ENCODE measurements around the gene SH3RF3.

SH3RF3 gene

GRCh38 chr2:109139865-109140396 lies 10.9 kb downstream of the SH3RF3 start:
- no peak for DNase-seq
- no peak for ATAC-seq

- no peak for DNase-seq
- no peak for ATAC-seq
Measured at GRCh38 chr2:109141006-109141600, 12.1 kb downstream of the SH3RF3 start.

- ATAC-seq = no peak
- DNase-seq = no peak
Measured at GRCh38 chr2:109141727-109142283, 12.8 kb downstream of the SH3RF3 start.

- no peak for DNase-seq
- no peak for ATAC-seq
Measured at GRCh38 chr2:109142416-109143210, 13.6 kb downstream of the SH3RF3 start.

GRCh38 chr2:109143214-109144187 lies 14.5 kb downstream of the SH3RF3 start:
- peak; percentile 65 for ATAC-seq
- peak; percentile 34 for DNase-seq

- ATAC-seq (no peak), DNase-seq (no peak)
Measured at GRCh38 chr2:109144271-109144670, 15.3 kb downstream of the SH3RF3 start.

GRCh38 chr2:109144721-109145120 lies 15.7 kb downstream of the SH3RF3 start:
- DNase-seq (no peak), ATAC-seq (no peak)

GRCh38 chr2:109145286-109145685 lies 16.3 kb downstream of the SH3RF3 start:
- no peak for DNase-seq
- ATAC-seq = no peak

GRCh38 chr2:109147405-109147804 lies 18.4 kb downstream of the SH3RF3 start:
- no peak for ATAC-seq
- no peak for DNase-seq

- ATAC-seq (no peak), DNase-seq (no peak)
Measured at GRCh38 chr2:109148117-109148746, 19.2 kb downstream of the SH3RF3 start.

GRCh38 chr2:109148991-109149645 lies 20.1 kb downstream of the SH3RF3 start:
- DNase-seq = no peak
- ATAC-seq = no peak

- DNase-seq (no peak), ATAC-seq (no peak)
Measured at GRCh38 chr2:109150559-109150958, 21.6 kb downstream of the SH3RF3 start.

- no peak for DNase-seq
- ATAC-seq = no peak
Measured at GRCh38 chr2:109151519-109151918, 22.5 kb downstream of the SH3RF3 start.

GRCh38 chr2:109153005-109153784 lies 24.2 kb downstream of the SH3RF3 start:
- no peak for ATAC-seq
- no peak for DNase-seq

- DNase-seq = no peak
- no peak for ATAC-seq
Measured at GRCh38 chr2:109153807-109154206, 24.8 kb downstream of the SH3RF3 start.

GRCh38 chr2:109154226-109154625 lies 25.2 kb downstream of the SH3RF3 start:
- no peak for DNase-seq
- no peak for ATAC-seq

- DNase-seq (no peak), ATAC-seq (no peak)
Measured at GRCh38 chr2:109155553-109156451, 26.8 kb downstream of the SH3RF3 start.

- DNase-seq (no peak), ATAC-seq (no peak)
Measured at GRCh38 chr2:109157563-109158105, 28.6 kb downstream of the SH3RF3 start.

GRCh38 chr2:109158237-109158636 lies 29.2 kb downstream of the SH3RF3 start:
- ATAC-seq (no peak), DNase-seq (no peak)

All from stimulated activated naive CD8-positive, alpha-beta T cell treated with anti-CD3 and anti-CD28 coated beads, Interleukin-15, Interleukin-2, amounts not matched to agents 100 U/mL and 50 U/mL, for 24 hours (primary cell).